Muscle of leg (tissue), 11 donors: ENCODE data around the gene MTHFD2L. TPM values are rescaled to one million over a fixed set of nuclear protein-coding genes. Genes with fewer than 3 reads are reported as not detected.
"Not testable (repeated sequence)": the region's sequence is repeated elsewhere in the genome, so short reads cannot be mapped to it uniquely, and the experiment has no call there.

Source experiments
- DNase-seq: peaks from one replicate; pipeline ENCODE4 v3.0.0; 2013
- H3K27ac ChIP-seq: one replicate; pipeline ENCODE4 v1.5.1; 2013; ENCODE audit warnings: mild to moderate bottlenecking, low read length, control low read depth
- H3K27me3 ChIP-seq: one replicate; pipeline ENCODE4 v1.6.1; 2013; ENCODE audit warnings: low read length; ENCODE audit not compliant: control insufficient read depth, insufficient read depth
- H3K36me3 ChIP-seq: one replicate; pipeline ENCODE4 v1.6.1; 2013; ENCODE audit warnings: low read length; ENCODE audit not compliant: control insufficient read depth, insufficient read depth
- H3K4me1 ChIP-seq: one replicate; pipeline ENCODE4 v1.6.1; 2013; ENCODE audit warnings: low read length; ENCODE audit not compliant: control insufficient read depth, insufficient read depth
- H3K4me3 ChIP-seq: one replicate; pipeline ENCODE4 v1.5.1; 2013; ENCODE audit warnings: low read length, control low read depth
- H3K9me3 ChIP-seq: replicated peaks from 2 replicates; pipeline ENCODE4 v1.6.1; 2013; ENCODE audit warnings: low read depth, low read length; ENCODE audit not compliant: control insufficient read depth
- WGBS: methylation state at CpG from one replicate; pipeline ENCODE4 v1.1.5; 2013; ENCODE audit warnings: missing lambda C conversion rate; ENCODE audit not compliant: insufficient coverage; 5-methylcytosine and 5-hydroxymethylcytosine counted together
- polyA plus RNA-seq, 8 donors: library from polyadenylated mRNA; unstranded; fragments of 120-200 nt; gene quantifications; one replicate each; pipeline versions ENCODE4 v1.2.1 to v1.2.3, GENCODE V29; 2013; ENCODE audit warnings: inconsistent platforms in 1 of 8, low replicate concordance in 1 of 8; ENCODE audit not compliant: insufficient read length in 8 of 8, insufficient read depth in 1 of 8
- total RNA-seq: library from RNA; stranded (reverse); fragments of 120-200 nt; gene quantifications from one replicate; pipeline ENCODE4 v1.2.4, GENCODE V29; 2013

The MTHFD2L gene
- total and polyA plus RNA-seq, 9 donors = 11.7 to 17.7 (median 14.4) TPM

DNA sequence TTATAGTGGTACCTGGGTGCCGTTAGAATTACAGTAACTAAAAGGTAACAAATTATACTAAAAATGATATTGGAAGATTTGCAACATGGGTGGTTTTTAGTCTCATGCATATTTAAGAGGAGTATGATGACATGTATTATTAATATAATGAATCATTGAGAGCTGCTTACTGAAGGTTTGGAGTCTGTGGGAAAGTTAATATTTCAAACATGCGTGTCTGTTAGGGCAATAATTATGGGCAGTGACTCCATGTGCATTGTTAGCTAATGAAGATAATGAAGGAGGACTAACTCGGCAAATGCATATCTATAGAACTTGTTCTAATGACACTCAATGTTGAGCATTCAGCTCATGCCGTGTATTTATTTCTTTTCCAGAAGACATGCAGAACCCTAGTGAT, 47.1 kb downstream of the MTHFD2L start:
- no peak for DNase-seq
- Histone ChIP-seq H3K4me1 (peaks cover 4% of the 10 kb centered on the region), H3K4me3 (no peak overlapping the region), H3K9me3 (no peaks in the 10 kb centered on the region), H3K27me3 (no peaks in the 10 kb centered on the region), H3K27ac (no peak overlapping the region), H3K36me3 (peaks cover 7% of the 10 kb centered on the region)
- no CpG with 5 or more reads among the region's 4 CpGs for WGBS

DNA sequence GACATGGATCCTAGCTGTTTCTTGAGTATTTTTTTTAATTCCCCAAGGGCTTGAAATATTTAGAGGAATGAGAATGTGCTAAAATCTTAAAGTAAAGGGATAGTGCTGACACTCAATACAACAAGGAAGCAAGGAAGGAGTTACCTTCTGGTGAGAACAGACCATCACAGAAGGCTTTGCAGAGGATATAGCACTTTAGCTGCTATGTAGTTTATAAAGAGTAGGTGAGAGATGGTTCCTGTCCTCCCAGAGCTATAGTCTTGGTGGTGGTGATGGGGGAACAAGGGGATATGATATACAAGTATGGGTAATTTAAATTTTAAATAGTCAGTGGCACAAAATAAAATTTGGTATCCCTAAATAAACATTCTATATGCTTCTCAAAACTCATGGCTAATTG, 47.6 kb downstream of the MTHFD2L start:
- Histone ChIP-seq H3K36me3 (peaks cover 7% of the 10 kb centered on the region), H3K4me3 (no peak overlapping the region), H3K27me3 (no peaks in the 10 kb centered on the region), H3K27ac (no peak overlapping the region), H3K4me1 (peaks cover 4% of the 10 kb centered on the region), H3K9me3 (peaks cover 2% of the 10 kb centered on the region)
- no peak for DNase-seq

DNA sequence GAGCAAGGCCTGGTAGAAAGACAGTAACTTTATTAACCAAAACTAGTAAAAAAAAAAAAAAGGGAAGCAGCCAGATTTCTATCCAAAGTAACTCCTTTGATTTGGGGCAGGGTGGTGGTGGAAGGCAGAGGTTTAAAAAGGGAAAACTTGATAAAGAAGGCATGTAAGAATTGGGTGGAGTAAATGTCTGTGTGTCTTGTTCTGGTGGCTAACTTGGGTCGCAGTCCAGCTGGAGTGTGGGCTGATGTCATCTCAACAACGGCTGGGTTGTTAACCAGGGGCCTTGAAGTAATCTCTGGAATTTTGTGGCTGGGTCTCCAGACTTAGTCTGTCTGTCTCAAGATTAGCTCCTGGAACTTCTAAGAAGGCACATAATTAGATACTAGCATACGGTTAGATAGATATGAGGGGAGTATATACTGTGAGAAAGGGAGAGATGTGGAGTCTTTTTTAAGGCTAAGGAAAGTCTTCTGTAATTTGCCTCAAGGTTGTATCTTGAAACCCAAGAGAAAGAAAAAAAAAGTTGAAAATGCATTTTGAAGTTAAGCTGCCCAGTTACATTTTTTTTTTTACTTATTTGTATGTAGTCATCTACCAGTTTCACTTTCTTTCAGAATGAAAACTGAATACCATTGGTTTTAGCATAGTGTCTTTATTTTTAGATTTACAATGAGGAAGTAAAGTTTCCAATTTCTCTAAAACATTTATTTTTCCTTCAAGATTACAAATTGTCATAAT, 48.3 kb downstream of the MTHFD2L start:
- peak; percentile 15 for DNase-seq
- peaks cover 4% of the 10 kb centered on the region for H3K4me1 ChIP-seq
- no peaks in the 10 kb centered on the region for H3K27me3 ChIP-seq
- H3K36me3 ChIP-seq = peaks cover 7% of the 10 kb centered on the region
- peaks cover 2% of the 10 kb centered on the region for H3K9me3 ChIP-seq
- WGBS = 63% methylated on average over 1 of the region's 3 CpGs
- H3K4me3 ChIP-seq = no peak overlapping the region
- peak overlapping the region; percentile 39 for H3K27ac ChIP-seq

DNA sequence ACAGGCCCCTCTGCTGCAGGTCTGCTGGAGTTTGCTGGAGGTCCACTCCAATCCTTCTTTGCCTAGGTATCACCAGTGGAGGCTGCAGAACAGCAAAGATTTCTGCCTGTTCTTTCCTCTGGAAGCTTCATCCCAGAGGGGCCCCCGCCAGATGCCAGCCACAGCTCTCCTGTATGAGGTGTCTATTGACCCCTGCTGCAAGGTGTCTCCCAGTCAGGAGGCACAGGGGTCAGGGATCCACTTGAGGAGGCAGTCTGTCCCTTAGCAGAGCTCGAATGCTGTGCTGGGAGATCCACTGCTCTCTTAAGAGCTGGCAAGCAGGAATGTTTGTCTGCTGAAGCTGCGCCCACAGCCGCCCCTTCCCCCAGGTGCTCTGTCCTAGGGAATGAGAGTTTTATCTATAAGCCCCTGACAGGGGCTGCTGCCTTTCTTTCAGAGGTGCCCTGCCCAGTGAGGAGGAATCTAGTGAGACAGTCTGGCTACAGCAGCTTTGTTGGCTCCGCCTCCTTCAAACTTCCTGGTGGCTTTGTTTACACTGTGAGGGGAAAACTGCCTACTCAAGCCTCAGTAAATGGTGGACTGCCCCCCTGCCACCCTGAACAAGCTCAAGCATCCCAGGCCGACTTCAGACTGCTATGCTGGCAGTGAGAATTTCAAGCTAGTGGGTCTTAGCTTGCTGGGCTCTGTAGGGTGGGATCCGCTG, 56.7 kb downstream of the MTHFD2L start:
- H3K4me3 ChIP-seq, H3K27me3 ChIP-seq, H3K9me3 ChIP-seq, H3K4me1 ChIP-seq, DNase-seq, H3K27ac ChIP-seq, H3K36me3 ChIP-seq: not testable (repeated sequence)
- WGBS = 91% methylated on average over 7 of the region's 7 CpGs

DNA sequence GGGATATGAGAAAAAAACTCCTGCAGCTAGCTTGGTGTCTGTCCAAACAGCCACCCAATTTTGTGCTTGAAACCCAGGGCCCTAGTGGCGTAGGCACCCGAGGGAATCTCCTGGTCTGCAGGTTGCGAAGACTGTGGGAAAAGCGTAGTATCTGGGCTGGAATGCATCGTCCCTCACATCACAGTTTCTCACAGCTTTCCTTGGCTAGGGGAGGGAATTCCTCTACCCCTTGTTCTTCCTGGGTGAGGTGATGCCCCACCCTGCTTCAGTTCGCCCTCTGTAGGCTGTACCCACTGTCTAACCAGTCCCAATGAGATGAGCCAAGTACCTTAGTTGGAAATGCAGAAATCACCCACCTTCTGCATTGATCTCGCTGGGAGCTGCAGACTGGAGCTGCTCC, 57.3 kb downstream of the MTHFD2L start:
- not testable (repeated sequence) for H3K4me1 ChIP-seq, DNase-seq, H3K27me3 ChIP-seq, H3K9me3 ChIP-seq, H3K4me3 ChIP-seq, H3K36me3 ChIP-seq, H3K27ac ChIP-seq
- 93% methylated on average over 3 of the region's 7 CpGs for WGBS

DNA sequence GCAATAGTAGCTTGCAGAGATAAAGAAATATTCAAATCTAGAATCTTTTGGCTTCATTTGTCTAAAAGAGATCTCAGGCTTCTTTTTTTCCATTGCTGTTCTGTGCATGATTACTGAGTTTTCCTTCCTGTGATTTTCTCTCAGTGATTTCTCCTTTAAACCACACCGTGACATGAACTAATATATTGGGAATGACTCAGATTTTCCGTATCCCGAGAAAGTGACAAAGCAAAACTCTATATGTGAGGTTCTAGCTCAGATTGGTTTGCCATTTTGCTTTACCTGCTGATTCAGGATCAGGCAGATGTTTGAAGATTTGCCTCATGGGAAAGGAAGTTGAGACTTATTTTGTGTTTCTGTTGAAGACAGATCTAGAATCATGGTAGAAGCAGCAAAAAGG, 59.4 kb downstream of the MTHFD2L start:
- peak; percentile 7 for DNase-seq
- no peaks in the 10 kb centered on the region for H3K9me3 ChIP-seq
- no peaks in the 10 kb centered on the region for H3K27me3 ChIP-seq
- no peaks in the 10 kb centered on the region for H3K4me1 ChIP-seq
- WGBS = 67% methylated on average over 2 of the region's 3 CpGs
- no peak overlapping the region for H3K4me3 ChIP-seq
- H3K27ac ChIP-seq = no peak overlapping the region
- H3K36me3 ChIP-seq = no peaks in the 10 kb centered on the region

DNA sequence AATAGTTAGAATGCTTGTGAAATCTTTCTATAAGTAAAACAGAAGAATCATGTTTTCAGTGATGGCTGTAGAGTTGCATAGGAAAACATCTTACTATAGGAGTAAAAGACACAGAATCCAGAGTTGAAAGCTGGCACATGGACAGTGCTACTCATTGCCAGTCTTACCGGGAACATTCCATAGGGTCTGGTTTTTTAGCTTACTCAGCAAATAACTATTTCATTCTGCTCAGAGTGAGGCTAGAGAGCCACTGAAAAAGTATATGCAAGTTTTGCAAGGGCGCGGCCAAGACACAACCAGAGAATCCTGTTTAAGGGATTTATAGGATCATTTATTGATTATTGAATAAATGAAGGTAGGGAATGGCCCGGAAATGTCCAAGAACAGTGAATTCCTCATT, 60.3 kb downstream of the MTHFD2L start:
- Histone ChIP-seq H3K4me1 (no peaks in the 10 kb centered on the region), H3K4me3 (no peak overlapping the region), H3K27ac (no peak overlapping the region), H3K27me3 (no peaks in the 10 kb centered on the region), H3K9me3 (no peaks in the 10 kb centered on the region), H3K36me3 (no peaks in the 10 kb centered on the region)
- WGBS = no CpG with 5 or more reads among the region's 4 CpGs
- no peak for DNase-seq

DNA sequence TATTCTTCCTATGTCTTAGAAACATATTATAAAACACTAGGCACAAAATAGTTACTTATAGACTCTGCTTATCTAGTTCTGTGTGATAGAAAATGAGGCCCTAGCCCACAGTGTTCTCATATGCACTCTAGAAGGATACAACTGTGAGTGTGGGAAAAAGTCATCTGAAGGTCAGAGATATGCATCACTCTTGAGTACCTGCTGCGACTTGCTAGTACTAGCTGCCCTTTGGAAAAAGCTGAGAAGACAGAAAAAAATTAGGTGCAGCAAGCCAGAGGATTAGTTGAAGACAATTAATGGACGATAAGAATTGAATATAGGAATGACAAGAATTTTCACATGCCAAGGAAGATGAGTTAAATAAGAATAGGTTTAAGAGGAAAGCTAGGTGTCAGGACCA, 61.3 kb downstream of the MTHFD2L start:
- no peak overlapping the region for H3K4me3 ChIP-seq
- H3K27me3 ChIP-seq = no peaks in the 10 kb centered on the region
- no peaks in the 10 kb centered on the region for H3K4me1 ChIP-seq
- no peak for DNase-seq
- WGBS = 83% methylated on average over 2 of the region's 2 CpGs
- no peak overlapping the region for H3K27ac ChIP-seq
- H3K36me3 ChIP-seq = no peaks in the 10 kb centered on the region
- H3K9me3 ChIP-seq = no peaks in the 10 kb centered on the region

DNA sequence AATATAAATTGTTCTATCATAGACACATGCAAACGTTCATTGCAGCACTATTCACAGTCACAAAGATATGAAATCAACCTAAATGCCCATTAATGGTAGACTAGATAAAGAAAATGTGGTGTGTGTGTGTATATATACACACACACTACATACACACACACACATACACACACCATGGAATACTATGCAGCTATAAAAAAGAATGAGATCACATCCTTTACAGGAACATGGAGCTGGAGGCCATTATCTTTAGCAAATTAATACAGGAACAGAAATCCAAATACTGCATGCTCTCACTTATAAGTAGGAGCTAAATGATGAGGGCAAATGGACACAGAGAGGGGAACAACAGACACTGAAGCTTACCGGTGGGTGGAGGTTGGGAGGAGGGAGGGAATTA, 65.2 kb downstream of the MTHFD2L start:
- no peak for DNase-seq
- Histone ChIP-seq H3K4me3 (no peak overlapping the region), H3K27me3 (no peaks in the 10 kb centered on the region), H3K4me1 (no peaks in the 10 kb centered on the region), H3K36me3 (no peaks in the 10 kb centered on the region), H3K9me3 (no peaks in the 10 kb centered on the region), H3K27ac (no peak overlapping the region)
- no CpG with 5 or more reads among the region's 2 CpGs for WGBS

DNA sequence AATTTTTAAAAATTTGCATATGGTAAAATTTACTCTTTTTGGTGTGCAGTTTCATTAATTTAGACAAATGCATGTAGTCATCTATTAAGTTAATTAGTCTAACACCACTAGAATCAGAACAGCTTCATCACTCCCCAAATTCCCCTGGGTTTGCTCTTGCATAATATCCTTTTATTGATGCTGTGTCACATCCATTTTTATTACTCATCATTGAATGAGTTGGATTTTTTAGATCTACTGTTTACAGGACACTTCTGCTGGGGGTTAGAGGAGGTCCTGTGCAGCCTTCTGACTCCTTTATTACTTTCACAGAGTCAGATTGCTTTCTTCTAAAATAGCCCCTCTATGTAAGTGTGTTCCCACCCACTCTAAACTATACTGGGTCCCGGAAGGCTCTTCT, 65.9 kb downstream of the MTHFD2L start:
- Histone ChIP-seq H3K27ac (no peak overlapping the region), H3K27me3 (no peaks in the 10 kb centered on the region), H3K9me3 (no peaks in the 10 kb centered on the region), H3K4me1 (no peaks in the 10 kb centered on the region), H3K4me3 (no peak overlapping the region), H3K36me3 (no peaks in the 10 kb centered on the region)
- no CpG with 5 or more reads among the region's 1 CpG for WGBS
- no peak for DNase-seq
